A549 (cell line): ENCODE data around the gene PGA3. TPM values are rescaled to one million over a fixed set of nuclear protein-coding genes. Genes with fewer than 3 reads are reported as not detected.

Experiments used
- ATAC-seq, 2 experiments: fragments of 200-7000 bp in 1 of 2; fragments of >200 bp in 1 of 2; cut with Nextera tagmentation in 1 of 2; cut with Tn5 transposase in 1 of 2; 3 replicates each; pipeline versions ENCODE4 v1.8.0 to v1.9.1; 2018 to 2020; ENCODE audit warnings: mild to moderate bottlenecking in 1 of 2, moderate library complexity in 1 of 2
- CTCF ChIA-PET: fragments of 300-600 bp; sonication (Branson Sonifier 250); formaldehyde crosslinking; extraction: SDS; loops from one replicate; lab custom pipeline; 2021; ENCODE audit warnings: antibody characterized with exemption, inconsistent platforms; lab: Yijun Ruan, JAX
- POLR2A ChIA-PET: fragments of 350-600 bp; formaldehyde crosslinking; extraction: SDS; loops from one replicate; lab custom pipeline; 2021; ENCODE audit warnings: antibody characterized with exemption, inconsistent platforms; lab: Yijun Ruan, JAX
- DNase-seq, 2 experiments: peaks; one replicate each; pipeline versions ENCODE4 v3.0.0 to v3.0.0-alpha.2; 2011 to 2016; ENCODE audit warnings: low read depth in 1 of 2, low spot score in 1 of 2
- FAIRE-seq: peaks from 2 replicates; lab custom pipeline; 2011; peaks lifted over from hg19 to GRCh38; lab: Jason Lieb, UNC
- H3K27ac ChIP-seq, 2 experiments: fragments of >200 bp; sonication (Bioruptor Twin); formaldehyde crosslinking; 3 replicates each; pipeline ENCODE4 v1.5.1; 2016 to 2017
- H3K4me1 ChIP-seq: fragments of >200 bp; sonication (Bioruptor Twin); formaldehyde crosslinking; 3 replicates; pipeline ENCODE4 v1.6.1; 2016
- H3K4me2 ChIP-seq: fragments of >200 bp; sonication (Bioruptor Twin); formaldehyde crosslinking; 3 replicates; pipeline ENCODE4 v1.6.1; 2016
- H3K4me3 ChIP-seq: fragments of >200 bp; sonication (Bioruptor Twin); formaldehyde crosslinking; 3 replicates; pipeline ENCODE4 v1.5.1; 2016
- H3K9me3 ChIP-seq: fragments of >200 bp; sonication (Bioruptor Twin); formaldehyde crosslinking; 3 replicates; pipeline ENCODE4 v1.6.1; 2016
- CBX2 ChIP-seq: fragments of 200-600 bp; sonication (generic); IDR thresholded peaks from 2 replicates; pipeline ENCODE4 v1.6.1; 2016; ENCODE audit warnings: low read depth, mild to moderate bottlenecking, borderline replicate concordance
- CBX8 ChIP-seq: fragments of 200-600 bp; sonication (generic); IDR thresholded peaks from 2 replicates; pipeline ENCODE4 v1.6.1; 2016
- CTCF ChIP-seq: fragments of >200 bp; sonication (Bioruptor Twin); formaldehyde crosslinking; IDR thresholded peaks from 3 replicates; pipeline ENCODE4 v1.5.1; 2016
- EHF ChIP-seq: fragments of 250-450 bp; sonication (Bioruptor Pico); IDR thresholded peaks from 2 replicates; pipeline ENCODE4 v1.5.0; 2020; ENCODE audit warnings: mild to moderate bottlenecking
- ESRRA ChIP-seq: fragments of 150-350 bp; IDR thresholded peaks from 2 replicates; pipeline ENCODE4 v1.6.1; 2014; ENCODE audit warnings: mild to moderate bottlenecking, low read length, borderline replicate concordance
- FOSB ChIP-seq: fragments of 250-450 bp; sonication (Bioruptor Pico); IDR thresholded peaks from 2 replicates; pipeline ENCODE4 v1.5.0; 2020; ENCODE audit warnings: mild to moderate bottlenecking, moderate library complexity
- GATA3 ChIP-seq: IDR thresholded peaks from 2 replicates; pipeline ENCODE4 v1.6.1; 2012; ENCODE audit warnings: borderline replicate concordance
- HDAC2 ChIP-seq: fragments of 200-600 bp; sonication (generic); IDR thresholded peaks from 2 replicates; pipeline ENCODE4 v1.6.1; 2016
- HES2 ChIP-seq: fragments of >200 bp; sonication (Bioruptor Twin); formaldehyde crosslinking; IDR thresholded peaks from 2 replicates; pipeline ENCODE4 v1.6.1; 2016
- HEYL ChIP-seq: fragments of 250-450 bp; sonication (Bioruptor Pico); IDR thresholded peaks from 2 replicates; pipeline ENCODE4 v1.8.0; 2021; ENCODE audit warnings: mild to moderate bottlenecking, moderate library complexity
- MAZ ChIP-seq: fragments of 150-350 bp; IDR thresholded peaks from 2 replicates; pipeline ENCODE4 v1.6.1; 2014; ENCODE audit warnings: antibody characterized with exemption, low read depth, low read length, borderline replicate concordance
- PHF8 ChIP-seq: fragments of 200-600 bp; sonication (generic); IDR thresholded peaks from 2 replicates; pipeline ENCODE4 v1.6.1; 2016; ENCODE audit warnings: low read depth, mild to moderate bottlenecking, antibody characterized with exemption, moderate library complexity, borderline replicate concordance
- RAD21 ChIP-seq, 2 experiments: fragments of >200 bp in 1 of 2; sonication (Bioruptor Twin) in 1 of 2; formaldehyde crosslinking in 1 of 2; IDR thresholded peaks in 1 of 2; conservative IDR thresholded peaks in 1 of 2; 2 replicates in 1 of 2; 3 replicates in 1 of 2; pipeline ENCODE4 v1.6.1; 2012 to 2018; ENCODE audit warnings: inconsistent platforms in 1 of 2
- RCOR1 ChIP-seq: fragments of 150-350 bp; IDR thresholded peaks from 2 replicates; pipeline ENCODE4 v1.6.1; 2014; ENCODE audit warnings: antibody characterized with exemption, low read length, low read depth
- SMC3 ChIP-seq: fragments of >200 bp; sonication (Bioruptor Twin); formaldehyde crosslinking; IDR thresholded peaks from 3 replicates; pipeline ENCODE4 v1.6.1; 2018; ENCODE audit warnings: inconsistent platforms
- WGBS: methylation state at CpG from one replicate; pipeline ENCODE4 v1.1.6; 2017; ENCODE audit errors: missing lambda C conversion rate; 5-methylcytosine and 5-hydroxymethylcytosine counted together
- polyA plus RNA-seq, 4 experiments: library from polyadenylated mRNA; depleted of rRNA in 3 of 4; stranded (reverse); fragments of >200 nt; fragmentation: RNase III in 1 of 4; extraction: RNeasy Plus Mini Kit Qiagen cat#74134 plus additional on column Dnase treatment in 1 of 4; gene quantifications; 2 replicates in 3 of 4; 3 replicates in 1 of 4; pipeline ENCODE4 v1.2.3, GENCODE V29; 2011 to 2017
- TF ChIP-seq, protein P1 (sequence below): IDR thresholded peaks from 2 replicates; pipeline ENCODE4 v1.6.1; 2012
- TF ChIP-seq, protein P2 (sequence below): IDR thresholded peaks from 2 replicates; pipeline ENCODE4 v1.6.1; 2012
- TF ChIP-seq, protein P3 (sequence below): fragments of >200 bp; sonication (Bioruptor Twin); formaldehyde crosslinking; IDR thresholded peaks from 3 replicates; pipeline ENCODE4 v1.6.1; 2016

Gene PGA3
- polyA plus RNA-seq, 2 of the 4 experiments (the other 2 are of a cell fraction) = not detected

DNA sequence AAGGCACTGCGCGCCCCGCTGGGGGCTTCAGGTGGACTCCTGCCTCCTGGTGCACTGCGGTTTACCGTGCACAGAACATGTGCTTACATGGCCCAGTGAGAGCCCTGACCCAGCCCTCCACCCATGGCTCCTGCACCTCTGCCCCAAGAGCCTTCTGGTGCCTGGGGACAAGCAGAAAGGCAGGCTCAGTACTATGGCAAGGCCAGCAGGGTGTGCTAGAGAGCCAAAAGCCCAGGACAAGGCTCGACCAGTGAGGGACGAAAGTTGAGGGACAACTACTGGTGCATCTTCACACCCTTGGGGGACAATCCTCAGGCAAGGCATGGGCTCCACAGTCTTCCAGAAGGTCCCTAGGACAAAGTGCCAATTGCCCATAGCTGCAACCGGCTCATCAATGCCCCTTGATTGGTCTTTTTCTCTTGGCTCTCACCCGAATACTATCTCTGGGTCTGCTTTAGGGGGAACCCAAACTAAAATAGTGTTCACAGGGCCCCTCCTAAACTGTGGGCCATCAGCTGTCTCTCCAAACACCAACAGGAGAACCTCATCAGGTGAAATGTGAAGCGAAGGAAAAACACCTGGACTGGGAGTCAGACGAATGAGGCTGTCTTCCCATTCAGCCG is 51.2 kb downstream of the PGA3 start:
- ChIA-PET CTCF (interaction anchor here (0.6 to 4.9 kb wide), 27 partner anchors 11 to 190 kb away, joined by 3 to 35 read pairs (median 4); partner anchors contain the start of genes TMEM138, TMEM216 and VWCE), POLR2A (no interaction called here)
- TF ChIP-seq CBX8 (no peak), FOSB (CRISPR knock-in tag) (no peak), HDAC2 (no peak), PHF8 (no peak), MAZ (no peak), RAD21 (conservative IDR thresholded peaks at IDR 0.05 in 1 of 2, IDR thresholded peaks at IDR 0.05 in 1 of 2) (peak; percentile 71 to 80), EHF (CRISPR knock-in tag) (no peak), CBX2 (no peak), GATA3 (no peak), ESRRA (no peak), SMC3 (peak; percentile 64), CTCF (peak; percentile 78)
- TF ChIP-seq, protein P1, sequence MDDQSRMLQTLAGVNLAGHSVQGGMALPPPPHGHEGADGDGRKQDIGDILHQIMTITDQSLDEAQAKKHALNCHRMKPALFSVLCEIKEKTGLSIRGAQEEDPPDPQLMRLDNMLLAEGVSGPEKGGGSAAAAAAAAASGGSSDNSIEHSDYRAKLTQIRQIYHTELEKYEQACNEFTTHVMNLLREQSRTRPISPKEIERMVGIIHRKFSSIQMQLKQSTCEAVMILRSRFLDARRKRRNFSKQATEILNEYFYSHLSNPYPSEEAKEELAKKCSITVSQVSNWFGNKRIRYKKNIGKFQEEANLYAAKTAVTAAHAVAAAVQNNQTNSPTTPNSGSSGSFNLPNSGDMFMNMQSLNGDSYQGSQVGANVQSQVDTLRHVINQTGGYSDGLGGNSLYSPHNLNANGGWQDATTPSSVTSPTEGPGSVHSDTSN = no peak
- TF ChIP-seq, protein P2, sequence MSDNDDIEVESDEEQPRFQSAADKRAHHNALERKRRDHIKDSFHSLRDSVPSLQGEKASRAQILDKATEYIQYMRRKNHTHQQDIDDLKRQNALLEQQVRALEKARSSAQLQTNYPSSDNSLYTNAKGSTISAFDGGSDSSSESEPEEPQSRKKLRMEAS = no peak
- Histone ChIP-seq H3K4me3 (no peak overlapping the region), H3K4me1 (no peaks in the 10 kb centered on the region), H3K27ac (no peak overlapping the region), H3K9me3 (no peaks in the 10 kb centered on the region), H3K4me2 (no peak overlapping the region)
- FAIRE-seq (no peak), ATAC-seq (peak; percentile 87 to 97), DNase-seq (peak; percentile 70 to 85)
- 36% methylated on average over 12 of the region's 12 CpGs for whole genome bisulfite sequencing

GRCh38 chr11:61256710-61257482 is 53.6 kb downstream of the PGA3 start:
- POLR2A ChIA-PET = no interaction called here
- Histone ChIP-seq H3K9me3 (no peaks in the 10 kb centered on the region), H3K4me2 (no peak overlapping the region), H3K4me3 (no peak overlapping the region), H3K27ac (no peak overlapping the region), H3K4me1 (no peaks in the 10 kb centered on the region)
- TF ChIP-seq RCOR1 (no peak), HEYL (CRISPR knock-in tag) (no peak)
- TF ChIP-seq, protein P3, sequence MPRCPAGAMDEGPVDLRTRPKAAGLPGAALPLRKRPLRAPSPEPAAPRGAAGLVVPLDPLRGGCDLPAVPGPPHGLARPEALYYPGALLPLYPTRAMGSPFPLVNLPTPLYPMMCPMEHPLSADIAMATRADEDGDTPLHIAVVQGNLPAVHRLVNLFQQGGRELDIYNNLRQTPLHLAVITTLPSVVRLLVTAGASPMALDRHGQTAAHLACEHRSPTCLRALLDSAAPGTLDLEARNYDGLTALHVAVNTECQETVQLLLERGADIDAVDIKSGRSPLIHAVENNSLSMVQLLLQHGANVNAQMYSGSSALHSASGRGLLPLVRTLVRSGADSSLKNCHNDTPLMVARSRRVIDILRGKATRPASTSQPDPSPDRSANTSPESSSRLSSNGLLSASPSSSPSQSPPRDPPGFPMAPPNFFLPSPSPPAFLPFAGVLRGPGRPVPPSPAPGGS = no peak
- ATAC-seq (no peak), FAIRE-seq (no peak), DNase-seq (no peak)
- CTCF ChIA-PET = interaction anchor here (0.6 to 4.7 kb wide), 6 partner anchors 8 to 780 kb away, joined by 3 to 34 read pairs (median 4); no protein-coding TSS in a partner anchor
- WGBS = 75% methylated on average over 18 of the region's 18 CpGs

DNA sequence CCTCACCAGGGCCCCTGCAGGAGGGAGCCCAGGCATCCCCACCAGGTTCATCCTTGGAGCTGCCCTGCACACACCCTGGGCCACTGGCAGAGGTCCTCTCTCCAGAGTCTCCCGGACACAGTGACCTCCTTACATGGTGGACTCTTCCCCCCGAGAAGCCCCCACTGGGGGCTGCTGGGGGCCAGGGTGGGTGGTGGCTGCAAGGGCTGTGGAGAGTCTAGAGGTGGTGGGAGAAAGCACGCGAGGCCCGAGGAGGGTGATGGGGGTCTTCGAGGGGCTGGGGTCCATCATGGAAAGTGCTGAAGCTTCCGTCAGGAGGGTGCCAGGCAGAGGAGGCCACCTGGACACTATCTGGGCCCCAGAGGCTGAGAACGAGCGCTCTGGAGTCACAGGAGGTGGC is 55.2 kb downstream of the PGA3 start:
- TF ChIP-seq HES2 = no peak
- TF ChIP-seq, all 56 proteins: peak for 0
- Histone ChIP-seq H3K9me3 (no peaks in the 10 kb centered on the region), H3K4me3 (no peak overlapping the region), H3K27ac (no peak overlapping the region), H3K4me2 (no peak overlapping the region), H3K4me1 (no peaks in the 10 kb centered on the region)
- ATAC-seq (no peak), DNase-seq (no peak), FAIRE-seq (no peak)
- POLR2A ChIA-PET = no interaction called here
- CTCF ChIA-PET = interaction anchor here (0.7 to 1.0 kb wide), 3 partner anchors 12 to 130 kb away, joined by 3 to 4 read pairs (median 3); no protein-coding TSS in a partner anchor
- WGBS = 40% methylated on average over 7 of the region's 9 CpGs
